H1 (cell line): ENCODE results near the gene MEX3D. TPM values are rescaled to one million over a fixed set of nuclear protein-coding genes. Genes with fewer than 3 reads are reported as not detected.

Experiments used
- BACH1 ChIP-seq: IDR thresholded peaks from 2 replicates; pipeline ENCODE4 v1.6.1; 2012; ENCODE audit warnings: low read length, improper control_type of control experiment
- BCL11A ChIP-seq, 2 experiments: IDR thresholded peaks; one replicate each; pipeline ENCODE4 v1.6.1; 2011; ENCODE audit warnings: low read depth in 2 of 2, low read length in 2 of 2, mild to moderate bottlenecking in 2 of 2
- JUND ChIP-seq: IDR thresholded peaks from 2 replicates; pipeline ENCODE4 v1.6.1; 2011; ENCODE audit warnings: mild to moderate bottlenecking, improper control_type of control experiment, low read length
- KDM4A ChIP-seq: IDR thresholded peaks from one replicate; pipeline ENCODE4 v1.7.1; 2012; ENCODE audit warnings: low read depth, mild to moderate bottlenecking, moderate library complexity, low read length, inconsistent platforms; ENCODE audit not compliant: severe bottlenecking
- polyA plus RNA-seq, 7 experiments: library from polyadenylated mRNA; depleted of rRNA in 3 of 7; stranded (reverse) in 5 of 7; unstranded in 2 of 7; fragments of >200 nt in 5 of 7; fragments of 200-250 nt in 2 of 7; gene quantifications; 1 replicate in 5 of 7; 2 replicates in 1 of 7; 4 replicates in 1 of 7; pipeline versions ENCODE4 v1.2.1 to v1.2.3, GENCODE V29; 2011 to 2013; ENCODE audit warnings: missing spikeins in 2 of 7, mixed read lengths in 2 of 7
- total RNA-seq: library from RNA; stranded (reverse); fragmentation: NEBNext Ultra II Directional; extraction: Animal tissue kit (Norgen Biotek cat#: 25700); gene quantifications from 2 replicates; pipeline ENCODE4 v1.2.1, GENCODE V29; 2021
- TF ChIP-seq, protein P1 (sequence below): IDR thresholded peaks from 2 replicates; pipeline ENCODE4 v1.6.1; 2012; ENCODE audit warnings: inconsistent platforms
- TF ChIP-seq, protein P2 (sequence below): IDR thresholded peaks from 2 replicates; pipeline ENCODE4 v1.6.1; 2012; ENCODE audit warnings: low read length, inconsistent platforms

The MEX3D gene
- total and polyA plus RNA-seq, 2 of the 8 experiments (the other 6 are each of a cell fraction or from before 2014, with no cell fraction given): 20.8 to 78.8 TPM

DNA sequence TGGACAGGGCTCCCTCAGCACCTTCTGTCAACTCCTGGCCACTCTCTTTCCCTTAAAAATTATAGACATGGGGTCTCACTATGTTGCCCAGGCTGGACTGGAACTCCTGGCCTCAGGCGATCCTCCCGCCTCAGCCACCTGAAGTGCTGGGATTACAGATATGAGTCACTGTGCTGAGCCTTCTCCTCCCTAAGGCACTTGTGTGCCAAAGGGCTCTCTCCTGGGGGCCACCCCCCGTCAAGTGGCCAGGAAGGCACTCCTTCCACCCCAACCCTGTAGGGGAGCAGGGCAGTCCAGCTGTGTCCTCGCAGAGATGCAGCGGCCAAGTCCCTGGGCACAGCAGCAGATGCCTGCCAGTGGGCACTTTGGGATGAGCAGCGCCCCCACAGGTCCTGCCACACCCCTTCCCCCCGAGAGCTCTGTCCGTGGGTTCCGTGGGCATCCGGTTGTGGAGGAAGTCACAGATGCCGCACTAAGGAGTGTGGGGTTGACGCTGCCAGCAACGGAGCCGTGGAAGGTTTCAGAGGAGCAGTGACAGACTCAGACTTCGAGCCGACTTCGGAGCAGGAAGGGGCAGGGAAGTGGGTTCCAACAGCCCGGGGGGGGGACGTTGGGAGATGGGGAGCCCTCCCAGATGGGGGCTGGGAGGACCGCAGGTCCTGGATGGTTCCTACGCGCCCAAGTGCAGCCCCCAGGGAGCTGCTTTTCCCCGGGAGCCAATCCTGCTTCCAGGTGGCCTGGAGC is 40.4 kb upstream of the MEX3D start (continued):
- TF ChIP-seq BACH1 (no peak), KDM4A (no peak), JUND (no peak), BCL11A (IDR thresholded peaks at IDR 0.05; ENCODE audit: low read depth in 2 of 2, low read length in 2 of 2) (no peak)
- TF ChIP-seq, protein P1, sequence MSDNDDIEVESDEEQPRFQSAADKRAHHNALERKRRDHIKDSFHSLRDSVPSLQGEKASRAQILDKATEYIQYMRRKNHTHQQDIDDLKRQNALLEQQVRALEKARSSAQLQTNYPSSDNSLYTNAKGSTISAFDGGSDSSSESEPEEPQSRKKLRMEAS: no peak
- TF ChIP-seq, protein P2, sequence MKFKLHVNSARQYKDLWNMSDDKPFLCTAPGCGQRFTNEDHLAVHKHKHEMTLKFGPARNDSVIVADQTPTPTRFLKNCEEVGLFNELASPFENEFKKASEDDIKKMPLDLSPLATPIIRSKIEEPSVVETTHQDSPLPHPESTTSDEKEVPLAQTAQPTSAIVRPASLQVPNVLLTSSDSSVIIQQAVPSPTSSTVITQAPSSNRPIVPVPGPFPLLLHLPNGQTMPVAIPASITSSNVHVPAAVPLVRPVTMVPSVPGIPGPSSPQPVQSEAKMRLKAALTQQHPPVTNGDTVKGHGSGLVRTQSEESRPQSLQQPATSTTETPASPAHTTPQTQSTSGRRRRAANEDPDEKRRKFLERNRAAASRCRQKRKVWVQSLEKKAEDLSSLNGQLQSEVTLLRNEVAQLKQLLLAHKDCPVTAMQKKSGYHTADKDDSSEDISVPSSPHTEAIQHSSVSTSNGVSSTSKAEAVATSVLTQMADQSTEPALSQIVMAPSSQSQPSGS: no peak
